Vagina (tissue), 2 donors: Measurements from ENCODE around the gene NEU2. TPM values are rescaled to one million over a fixed set of nuclear protein-coding genes. Genes with fewer than 3 reads are reported as not detected.

ENCODE experiments used
- DNase-seq, 2 donors: peaks; one replicate each; pipeline ENCODE4 v3.0.0-alpha.2; 2017; ENCODE audit errors: extremely low spot score in 2 of 2
- H3K27ac ChIP-seq: fragments of 200-600 bp; sonication (generic); one replicate; pipeline ENCODE4 v1.5.1; 2019
- H3K27me3 ChIP-seq: fragments of 200-600 bp; sonication (generic); one replicate; pipeline ENCODE4 v1.5.1; 2019
- H3K36me3 ChIP-seq, 2 donors: fragments of 200-600 bp; sonication (generic); one replicate each; pipeline ENCODE4 v1.5.1; 2017 to 2019
- H3K4me1 ChIP-seq: fragments of 200-600 bp; sonication (generic); one replicate; pipeline ENCODE4 v1.5.1; 2019
- H3K4me3 ChIP-seq, 2 donors: fragments of 200-600 bp; sonication (generic); 1 replicate in 1 of 2; 2 replicates in 1 of 2; pipeline ENCODE4 v1.5.1; 2016 to 2019
- H3K9me3 ChIP-seq: fragments of 200-600 bp; sonication (generic); one replicate; pipeline ENCODE4 v1.5.1; 2019
- CTCF ChIP-seq, 3 experiments: fragments of 450-650 bp in 2 of 3; fragments of 200-600 bp in 1 of 3; sonication (generic) in 1 of 3; IDR thresholded peaks; one replicate each; pipeline ENCODE4 v1.5.1; 2017 to 2019; ENCODE audit warnings: antibody characterized with exemption in 3 of 3, mild to moderate bottlenecking in 2 of 3, moderate library complexity in 2 of 3
- POLR2A ChIP-seq, 2 donors: fragments of 450-650 bp; IDR thresholded peaks; one replicate each; pipeline ENCODE4 v1.6.1; 2017; ENCODE audit warnings: antibody characterized with exemption in 2 of 2, mild to moderate bottlenecking in 2 of 2, moderate library complexity in 2 of 2
- POLR2AphosphoS5 ChIP-seq, 2 donors: sonication (generic); formaldehyde crosslinking; IDR thresholded peaks; one replicate each; pipeline ENCODE4 v1.9.0; 2017; ENCODE audit warnings: antibody characterized with exemption in 2 of 2, mild to moderate bottlenecking in 2 of 2, low read depth in 1 of 2; ENCODE audit not compliant: insufficient read depth in 1 of 2
- intact Hi-C: fragments of 100-400 bp; cut with DNase I; formaldehyde crosslinking; loops from one replicate; pipeline ENCODE4 v1.15.1; 2023
- total RNA-seq: library from RNA; depleted of rRNA; stranded (reverse); fragments of >200 nt; gene quantifications from one replicate; pipeline ENCODE4 v1.2.3, GENCODE V29; 2016

Gene NEU2
- total RNA-seq, 1 donor from 2014 or later = not detected

GRCh38 chr2:233039212-233039845 lies 6.9 kb downstream of the NEU2 start:
- no peaks in the 10 kb centered on the region for H3K9me3 ChIP-seq
- H3K36me3 ChIP-seq = no peaks in the 10 kb centered on the region
- TF ChIP-seq CTCF (IDR thresholded peaks at IDR 0.05) = no peak
- no peaks in the 10 kb centered on the region for H3K4me1 ChIP-seq
- H3K27me3 ChIP-seq = no peaks in the 10 kb centered on the region
- intact Hi-C loops = no loop called here
- no peak overlapping the region for H3K4me3 ChIP-seq
- H3K27ac ChIP-seq = no peak overlapping the region
- DNase-seq = no peak

- Histone ChIP-seq H3K4me1 (no peaks in the 10 kb centered on the region), H3K27ac (no peak overlapping the region), H3K27me3 (no peaks in the 10 kb centered on the region), H3K36me3 (no peaks in the 10 kb centered on the region), H3K4me3 (no peak overlapping the region), H3K9me3 (no peaks in the 10 kb centered on the region)
- no peak for TF ChIP-seq POLR2A (IDR thresholded peaks at IDR 0.05)
- no peak for TF ChIP-seq CTCF (IDR thresholded peaks at IDR 0.05)
- TF ChIP-seq POLR2AphosphoS5 (IDR thresholded peaks at IDR 0.05; ENCODE audit: insufficient read depth in 1 of 2, low read depth in 1 of 2) = no peak
- intact Hi-C loops = no loop called here
- DNase-seq = no peak
Measured at GRCh38 chr2:233039846-233040530, 7.5 kb downstream of the NEU2 start.

GRCh38 chr2:233040571-233040970 lies 8.1 kb downstream of the NEU2 start:
- Histone ChIP-seq H3K4me1 (no peaks in the 10 kb centered on the region), H3K9me3 (no peaks in the 10 kb centered on the region), H3K4me3 (no peak overlapping the region), H3K36me3 (no peaks in the 10 kb centered on the region), H3K27ac (no peak overlapping the region), H3K27me3 (no peaks in the 10 kb centered on the region)
- TF ChIP-seq POLR2AphosphoS5 (IDR thresholded peaks at IDR 0.05; ENCODE audit: insufficient read depth in 1 of 2, low read depth in 1 of 2) (no peak), POLR2A (IDR thresholded peaks at IDR 0.05) (no peak), CTCF (IDR thresholded peaks at IDR 0.05) (no peak)
- intact Hi-C loops = no loop called here
- DNase-seq = no peak

- Histone ChIP-seq H3K4me3 (no peak overlapping the region), H3K27ac (no peak overlapping the region), H3K4me1 (no peaks in the 10 kb centered on the region), H3K9me3 (no peaks in the 10 kb centered on the region), H3K27me3 (no peaks in the 10 kb centered on the region), H3K36me3 (no peaks in the 10 kb centered on the region)
- intact Hi-C loops = no loop called here
- TF ChIP-seq CTCF (IDR thresholded peaks at IDR 0.05) (no peak), POLR2AphosphoS5 (IDR thresholded peaks at IDR 0.05; ENCODE audit: insufficient read depth in 1 of 2, low read depth in 1 of 2) (no peak), POLR2A (IDR thresholded peaks at IDR 0.05) (no peak)
- no peak for DNase-seq
Measured at GRCh38 chr2:233041722-233042323, 9.4 kb downstream of the NEU2 start.

GRCh38 chr2:233042549-233042948 lies 10.1 kb downstream of the NEU2 start:
- H3K4me1 ChIP-seq = no peaks in the 10 kb centered on the region
- H3K9me3 ChIP-seq = no peaks in the 10 kb centered on the region
- H3K4me3 ChIP-seq = no peak overlapping the region
- TF ChIP-seq POLR2A (IDR thresholded peaks at IDR 0.05) (no peak), POLR2AphosphoS5 (IDR thresholded peaks at IDR 0.05; ENCODE audit: insufficient read depth in 1 of 2, low read depth in 1 of 2) (no peak), CTCF (IDR thresholded peaks at IDR 0.05) (no peak)
- intact Hi-C loops = no loop called here
- H3K27ac ChIP-seq = no peak overlapping the region
- DNase-seq = no peak
- H3K36me3 ChIP-seq = no peaks in the 10 kb centered on the region
- H3K27me3 ChIP-seq = no peaks in the 10 kb centered on the region
